HL-60 (cell line): Measurements from ENCODE around the gene RPF1.

Experiments
- DNase-seq, 2 experiments: peaks; one replicate each; pipeline ENCODE4 v3.0.0-alpha.2; 2010 to 2020; ENCODE audit warnings: low read depth in 1 of 2, low spot score in 1 of 2
- H3K27ac ChIP-seq: fragments of 250-450 bp; sonication (Bioruptor Pico); replicated peaks from 2 replicates; pipeline ENCODE4 v1.5.1; 2020; ENCODE audit warnings: mild to moderate bottlenecking, moderate library complexity
- H3K27me3 ChIP-seq: fragments of 250-450 bp; sonication (Bioruptor Pico); 2 replicates; pipeline ENCODE4 v1.5.1; 2021; ENCODE audit warnings: mild to moderate bottlenecking, moderate library complexity; ENCODE audit not compliant: insufficient read depth, poor library complexity, severe bottlenecking
- H3K4me3 ChIP-seq: replicated peaks from 2 replicates; pipeline ENCODE4 v1.5.1; 2011; ENCODE audit warnings: mild to moderate bottlenecking, control low read depth, low read length; ENCODE audit not compliant: insufficient read depth
- GABPA ChIP-seq: IDR thresholded peaks from 2 replicates; pipeline ENCODE4 v1.6.1; 2012; ENCODE audit warnings: low read depth
- POLR2AphosphoS5 ChIP-seq: IDR thresholded peaks from 2 replicates; pipeline ENCODE4 v1.6.1; 2012; ENCODE audit warnings: low read depth
- SPI1 ChIP-seq: IDR thresholded peaks from 2 replicates; pipeline ENCODE4 v1.6.1; 2012; ENCODE audit warnings: low read depth, mild to moderate bottlenecking, borderline replicate concordance
- long read RNA-seq: library from polyadenylated mRNA; unstranded; transcript quantifications from one replicate; pipeline ENCODE4 v2.0.0, GENCODE V29; 2020
- TF ChIP-seq, protein P1 (sequence below): IDR thresholded peaks from 2 replicates; pipeline ENCODE4 v1.6.1; 2012; ENCODE audit warnings: low read depth; ENCODE audit not compliant: insufficient replicate concordance
- TF ChIP-seq, protein P2 (sequence below): IDR thresholded peaks from one replicate; pipeline ENCODE4 v1.5.1; 2011; ENCODE audit warnings: low read length, control low read depth, inconsistent platforms; ENCODE audit not compliant: insufficient read depth

RPF1 gene, protein sequence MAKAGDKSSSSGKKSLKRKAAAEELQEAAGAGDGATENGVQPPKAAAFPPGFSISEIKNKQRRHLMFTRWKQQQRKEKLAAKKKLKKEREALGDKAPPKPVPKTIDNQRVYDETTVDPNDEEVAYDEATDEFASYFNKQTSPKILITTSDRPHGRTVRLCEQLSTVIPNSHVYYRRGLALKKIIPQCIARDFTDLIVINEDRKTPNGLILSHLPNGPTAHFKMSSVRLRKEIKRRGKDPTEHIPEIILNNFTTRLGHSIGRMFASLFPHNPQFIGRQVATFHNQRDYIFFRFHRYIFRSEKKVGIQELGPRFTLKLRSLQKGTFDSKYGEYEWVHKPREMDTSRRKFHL
- long read RNA-seq, transcript RPF1-201 (9 exons, 1,385 nt) = major isoform, 103 of 114 reads
- long read RNA-seq, partial matches to known transcripts = 3 of 114 reads
- long read RNA-seq, other reads (novel, unspliced or antisense) = 8 of 114 reads

GRCh38 chr1:84478876-84479868 is at the start of gene RPF1:
Gene RPF1 (plus strand): TSS chr1:84479266. CDS start chr1:84479282, 16 bp downstream.
- H3K27ac ChIP-seq = peak within 1 kb of the TSS; percentile 85
- peak within 1 kb of the TSS; percentile 84 for H3K4me3 ChIP-seq
- TF ChIP-seq GABPA (peak; percentile 99), POLR2AphosphoS5 (peak; percentile 91), SPI1 (peak; percentile 4; the same call in 1 of the 2 replicates)
- TF ChIP-seq, protein P1, sequence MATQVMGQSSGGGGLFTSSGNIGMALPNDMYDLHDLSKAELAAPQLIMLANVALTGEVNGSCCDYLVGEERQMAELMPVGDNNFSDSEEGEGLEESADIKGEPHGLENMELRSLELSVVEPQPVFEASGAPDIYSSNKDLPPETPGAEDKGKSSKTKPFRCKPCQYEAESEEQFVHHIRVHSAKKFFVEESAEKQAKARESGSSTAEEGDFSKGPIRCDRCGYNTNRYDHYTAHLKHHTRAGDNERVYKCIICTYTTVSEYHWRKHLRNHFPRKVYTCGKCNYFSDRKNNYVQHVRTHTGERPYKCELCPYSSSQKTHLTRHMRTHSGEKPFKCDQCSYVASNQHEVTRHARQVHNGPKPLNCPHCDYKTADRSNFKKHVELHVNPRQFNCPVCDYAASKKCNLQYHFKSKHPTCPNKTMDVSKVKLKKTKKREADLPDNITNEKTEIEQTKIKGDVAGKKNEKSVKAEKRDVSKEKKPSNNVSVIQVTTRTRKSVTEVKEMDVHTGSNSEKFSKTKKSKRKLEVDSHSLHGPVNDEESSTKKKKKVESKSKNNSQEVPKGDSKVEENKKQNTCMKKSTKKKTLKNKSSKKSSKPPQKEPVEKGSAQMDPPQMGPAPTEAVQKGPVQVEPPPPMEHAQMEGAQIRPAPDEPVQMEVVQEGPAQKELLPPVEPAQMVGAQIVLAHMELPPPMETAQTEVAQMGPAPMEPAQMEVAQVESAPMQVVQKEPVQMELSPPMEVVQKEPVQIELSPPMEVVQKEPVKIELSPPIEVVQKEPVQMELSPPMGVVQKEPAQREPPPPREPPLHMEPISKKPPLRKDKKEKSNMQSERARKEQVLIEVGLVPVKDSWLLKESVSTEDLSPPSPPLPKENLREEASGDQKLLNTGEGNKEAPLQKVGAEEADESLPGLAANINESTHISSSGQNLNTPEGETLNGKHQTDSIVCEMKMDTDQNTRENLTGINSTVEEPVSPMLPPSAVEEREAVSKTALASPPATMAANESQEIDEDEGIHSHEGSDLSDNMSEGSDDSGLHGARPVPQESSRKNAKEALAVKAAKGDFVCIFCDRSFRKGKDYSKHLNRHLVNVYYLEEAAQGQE = peak; percentile 71
- TF ChIP-seq, protein P2, sequence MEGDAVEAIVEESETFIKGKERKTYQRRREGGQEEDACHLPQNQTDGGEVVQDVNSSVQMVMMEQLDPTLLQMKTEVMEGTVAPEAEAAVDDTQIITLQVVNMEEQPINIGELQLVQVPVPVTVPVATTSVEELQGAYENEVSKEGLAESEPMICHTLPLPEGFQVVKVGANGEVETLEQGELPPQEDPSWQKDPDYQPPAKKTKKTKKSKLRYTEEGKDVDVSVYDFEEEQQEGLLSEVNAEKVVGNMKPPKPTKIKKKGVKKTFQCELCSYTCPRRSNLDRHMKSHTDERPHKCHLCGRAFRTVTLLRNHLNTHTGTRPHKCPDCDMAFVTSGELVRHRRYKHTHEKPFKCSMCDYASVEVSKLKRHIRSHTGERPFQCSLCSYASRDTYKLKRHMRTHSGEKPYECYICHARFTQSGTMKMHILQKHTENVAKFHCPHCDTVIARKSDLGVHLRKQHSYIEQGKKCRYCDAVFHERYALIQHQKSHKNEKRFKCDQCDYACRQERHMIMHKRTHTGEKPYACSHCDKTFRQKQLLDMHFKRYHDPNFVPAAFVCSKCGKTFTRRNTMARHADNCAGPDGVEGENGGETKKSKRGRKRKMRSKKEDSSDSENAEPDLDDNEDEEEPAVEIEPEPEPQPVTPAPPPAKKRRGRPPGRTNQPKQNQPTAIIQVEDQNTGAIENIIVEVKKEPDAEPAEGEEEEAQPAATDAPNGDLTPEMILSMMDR = no peak
- H3K27me3 ChIP-seq = no peaks in the 10 kb centered on the region
- peak; percentile 48 to 84 for DNase-seq

DNA sequence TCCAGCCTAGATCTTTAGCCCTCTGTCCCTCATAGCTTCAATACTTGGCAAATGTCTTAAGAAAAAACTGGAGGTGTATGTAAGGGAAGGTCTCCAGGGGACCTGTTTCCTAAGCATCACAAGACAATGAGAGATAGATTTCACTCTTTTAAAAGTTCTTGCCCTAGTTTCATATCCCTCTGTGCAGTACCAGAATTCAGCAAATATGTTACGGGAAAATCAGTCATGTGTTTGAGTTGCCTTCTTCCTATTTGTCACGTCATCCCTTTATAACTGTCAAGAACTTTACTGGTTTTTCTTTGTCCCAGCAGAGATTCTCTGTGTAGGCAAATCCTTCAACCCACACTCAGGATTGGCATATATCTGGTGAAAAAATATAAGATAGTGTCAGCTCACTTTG is 48.5 kb upstream of the RPF1 start:
- no peak overlapping the region for H3K4me3 ChIP-seq
- TF ChIP-seq POLR2AphosphoS5 (no peak), SPI1 (no peak), GABPA (no peak)
- TF ChIP-seq, protein P2 = no peak
- TF ChIP-seq, protein P1 = no peak
- no peak for DNase-seq
- H3K27ac ChIP-seq = no peak overlapping the region
- H3K27me3 ChIP-seq = no peaks in the 10 kb centered on the region

- Histone ChIP-seq H3K27me3 (no peaks in the 10 kb centered on the region), H3K4me3 (no peak overlapping the region; the same call in 1 of the 2 replicates), H3K27ac (peak overlapping the region; percentile 65)
- peak; percentile 38 to 66 for DNase-seq
- TF ChIP-seq, protein P1 = no peak
- TF ChIP-seq, protein P2 = peak; percentile 36
- TF ChIP-seq SPI1 (no peak), GABPA (no peak), POLR2AphosphoS5 (no peak)
Observed at GRCh38 chr1:84433258-84434080, 45.6 kb upstream of the RPF1 start.
